SHP77 (cell line): ENCODE results near the gene FXR1.
"Not testable (repeated sequence)": the region's sequence is repeated elsewhere in the genome, so short reads cannot be mapped to it uniquely, and the experiment has no call there.

ENCODE experiments used
- DNase-seq, 2 experiments: peaks; one replicate each; lab custom pipeline; 2025; lab: John Stamatoyannopoulos, UW

The FXR1 gene

GRCh38 chr3:180912304-180913296, at the start of gene FXR1:
Gene FXR1 (plus strand): TSS chr3:180912670. CDS start chr3:180912686, 16 bp downstream.
- peak; percentile 85 to 87 for DNase-seq

GRCh38 chr3:180870008-180870699, 42.3 kb upstream of the FXR1 start:
- DNase-seq: no peak

GRCh38 chr3:180871901-180872300, 40.6 kb upstream of the FXR1 start:
- DNase-seq: no peak

GRCh38 chr3:180872430-180872829, 40.0 kb upstream of the FXR1 start:
- DNase-seq: not testable (repeated sequence)

- no peak for DNase-seq
Observed at GRCh38 chr3:180875124-180875698, 37.3 kb upstream of the FXR1 start.

- DNase-seq: no peak
Observed at GRCh38 chr3:180881065-180881801, 31.2 kb upstream of the FXR1 start.

GRCh38 chr3:180882115-180882514, 30.4 kb upstream of the FXR1 start:
- DNase-seq: no peak

GRCh38 chr3:180888992-180889560, 23.4 kb upstream of the FXR1 start:
- DNase-seq: no peak

GRCh38 chr3:180898572-180898971, 13.9 kb upstream of the FXR1 start:
- no peak for DNase-seq

GRCh38 chr3:180909369-180910127, 2.9 kb upstream of the FXR1 start:
- DNase-seq: no peak

- no peak for DNase-seq
Observed at GRCh38 chr3:180910823-180911222, 1.6 kb upstream of the FXR1 start.

GRCh38 chr3:180911876-180912303, 580 bp upstream of the FXR1 start:
- DNase-seq: no peak

- no peak for DNase-seq
Observed at GRCh38 chr3:180913581-180914404, 1.3 kb downstream of the FXR1 start.

GRCh38 chr3:180918542-180918941, 6.1 kb downstream of the FXR1 start:
- DNase-seq: no peak

- no peak for DNase-seq
Observed at GRCh38 chr3:180922242-180922641, 9.8 kb downstream of the FXR1 start.

- no peak for DNase-seq
Observed at GRCh38 chr3:180923561-180923960, 11.1 kb downstream of the FXR1 start.

- no peak for DNase-seq
Observed at GRCh38 chr3:180926526-180926925, 14.1 kb downstream of the FXR1 start.

GRCh38 chr3:180929376-180929775, 16.9 kb downstream of the FXR1 start:
- no peak for DNase-seq

GRCh38 chr3:180930526-180930925, 18.1 kb downstream of the FXR1 start:
- no peak for DNase-seq

GRCh38 chr3:180932819-180933218, 20.3 kb downstream of the FXR1 start:
- no peak for DNase-seq
